Activated T-helper 1 cell treated with Interleukin-2 at 50 U/mL for 16 hours (primary cell): ENCODE data around the gene ZBTB39.
"Not testable (repeated sequence)": the region's sequence is repeated elsewhere in the genome, so short reads cannot be mapped to it uniquely, and the experiment has no call there.

Experiments
- DNase-seq: peaks from one replicate; pipeline ENCODE4 v3.0.0-alpha.2; 2020; ENCODE audit warnings: low read depth

Gene ZBTB39

DNA sequence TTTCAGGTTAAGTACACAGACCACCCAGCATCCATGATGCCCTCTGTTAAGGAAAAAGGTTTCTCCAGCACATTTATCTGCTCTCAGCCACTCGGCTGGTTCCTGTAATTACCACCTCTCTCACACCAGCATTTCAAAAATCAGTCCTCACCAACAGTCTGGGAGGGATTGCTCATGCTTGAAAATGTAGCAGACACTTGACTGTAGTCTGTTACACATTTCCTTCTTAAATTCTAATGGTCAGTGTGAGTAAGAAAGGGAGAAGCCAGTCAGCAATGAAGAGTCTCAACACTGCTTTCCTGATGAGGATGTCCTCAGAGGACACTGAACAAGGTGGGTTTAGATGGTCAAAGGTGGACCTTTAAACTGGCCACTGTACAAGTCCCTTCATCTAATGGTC is 6.0 kb downstream of the ZBTB39 start:
- DNase-seq: no peak

- no peak for DNase-seq
Observed at GRCh38 chr12:56999456-56999855, 6.9 kb downstream of the ZBTB39 start.

DNA sequence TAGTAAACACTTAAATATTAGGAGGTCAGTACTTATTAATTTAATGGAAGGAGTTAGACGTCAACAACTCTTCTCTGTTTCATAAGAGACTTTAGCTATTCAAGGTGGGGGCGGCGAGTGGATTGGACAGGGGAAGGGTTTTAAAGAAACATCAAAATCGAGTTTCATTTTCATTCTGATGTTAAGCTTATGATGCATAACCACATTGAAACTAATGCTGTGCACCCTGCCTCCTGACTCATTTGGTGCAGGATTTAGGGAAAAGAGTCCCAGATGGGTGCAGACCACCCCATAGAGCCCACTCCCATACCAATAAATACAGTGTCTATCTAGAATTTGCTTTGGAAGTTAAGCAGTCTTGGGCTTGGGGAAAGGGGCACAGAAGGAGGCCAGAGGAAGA is 7.4 kb downstream of the ZBTB39 start:
- no peak for DNase-seq

DNA sequence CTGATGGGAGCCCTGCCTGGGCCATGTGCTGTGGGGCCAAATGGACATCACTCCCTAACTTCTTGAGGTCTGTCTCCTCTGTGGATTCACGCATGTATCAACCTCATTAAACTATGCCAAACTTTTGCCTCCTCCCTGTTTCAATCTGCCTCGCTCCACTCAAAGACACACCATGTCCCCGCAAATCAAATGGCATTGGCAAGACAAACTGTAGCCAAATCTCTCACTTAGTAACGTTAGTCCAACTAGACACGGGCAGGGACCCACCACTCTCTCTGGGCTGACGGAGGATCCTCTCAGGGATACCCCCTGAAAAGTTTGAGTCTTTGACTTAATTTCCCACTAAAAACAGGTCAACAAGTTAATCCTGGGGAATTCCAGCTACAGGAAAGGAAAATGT is 8.0 kb downstream of the ZBTB39 start:
- no peak for DNase-seq

GRCh38 chr12:56996793-56997545 is 9.4 kb downstream of the ZBTB39 start:
- no peak for DNase-seq

DNA sequence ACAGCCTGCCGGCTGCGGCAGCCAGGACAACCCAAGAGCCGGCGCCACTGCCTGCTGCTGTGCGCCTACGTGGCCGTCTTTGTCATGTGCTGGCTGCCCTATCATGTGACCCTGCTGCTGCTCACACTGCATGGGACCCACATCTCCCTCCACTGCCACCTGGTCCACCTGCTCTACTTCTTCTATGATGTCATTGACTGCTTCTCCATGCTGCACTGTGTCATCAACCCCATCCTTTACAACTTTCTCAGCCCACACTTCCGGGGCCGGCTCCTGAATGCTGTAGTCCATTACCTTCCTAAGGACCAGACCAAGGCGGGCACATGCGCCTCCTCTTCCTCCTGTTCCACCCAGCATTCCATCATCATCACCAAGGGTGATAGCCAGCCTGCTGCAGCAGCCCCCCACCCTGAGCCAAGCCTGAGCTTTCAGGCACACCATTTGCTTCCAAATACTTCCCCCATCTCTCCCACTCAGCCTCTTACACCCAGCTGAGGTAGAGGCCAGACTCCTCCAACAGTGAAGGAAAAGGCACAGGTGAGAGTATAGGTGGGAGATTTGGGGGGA is 10.3 kb downstream of the ZBTB39 start:
- DNase-seq: no peak

- no peak for DNase-seq
Observed at GRCh38 chr12:56995201-56995929, 11.0 kb downstream of the ZBTB39 start.

GRCh38 chr12:56994231-56994746 is 12.1 kb downstream of the ZBTB39 start:
- no peak for DNase-seq

GRCh38 chr12:56993346-56993745 is 13.0 kb downstream of the ZBTB39 start:
- no peak for DNase-seq

DNA sequence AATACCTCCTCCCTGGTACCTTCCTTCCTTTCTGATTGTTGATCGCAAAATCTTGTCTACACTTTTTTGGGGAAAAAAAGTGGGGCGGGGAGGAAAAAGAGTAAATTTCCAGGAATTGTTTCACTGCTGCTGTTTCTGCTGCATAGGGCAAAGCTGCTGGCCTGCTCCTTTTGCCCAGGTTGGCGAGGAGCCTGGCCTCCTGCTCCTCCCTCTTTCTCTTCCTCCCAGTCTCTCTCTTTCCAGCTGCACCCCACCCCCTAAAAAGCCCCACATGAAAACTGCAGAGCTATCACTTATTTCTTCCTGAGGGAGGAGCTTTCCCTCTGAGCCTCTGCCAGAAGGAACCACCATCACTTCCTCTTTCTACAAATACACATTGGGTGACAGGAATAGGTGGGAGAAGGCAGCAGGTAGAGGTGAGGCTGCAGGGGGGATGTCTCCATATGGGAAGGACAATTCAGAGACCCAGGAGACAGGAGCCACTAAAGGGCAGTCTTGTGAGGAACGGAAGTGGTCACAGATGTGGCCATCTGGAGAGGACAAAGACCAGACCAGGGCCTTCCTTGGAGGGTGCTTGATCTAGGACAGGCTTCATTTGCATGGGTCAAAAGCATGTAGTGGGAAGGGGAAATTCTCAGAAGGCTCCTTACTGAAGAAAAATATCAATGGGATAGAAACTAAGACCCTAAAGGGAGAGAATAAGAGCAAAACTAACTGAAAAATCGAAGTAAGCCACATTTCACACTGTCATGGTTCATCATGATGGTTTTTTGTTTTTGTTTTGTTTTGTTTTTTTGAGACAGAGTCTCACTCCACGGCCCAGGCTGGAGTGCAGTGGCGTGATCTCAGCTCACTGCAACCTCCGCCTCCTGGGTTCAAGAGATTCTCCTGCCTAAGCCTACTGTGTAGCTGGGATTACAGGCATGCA is 14.8 kb downstream of the ZBTB39 start:
- no peak for DNase-seq

GRCh38 chr12:56990648-56991318 is 15.6 kb downstream of the ZBTB39 start:
- no peak for DNase-seq

DNA sequence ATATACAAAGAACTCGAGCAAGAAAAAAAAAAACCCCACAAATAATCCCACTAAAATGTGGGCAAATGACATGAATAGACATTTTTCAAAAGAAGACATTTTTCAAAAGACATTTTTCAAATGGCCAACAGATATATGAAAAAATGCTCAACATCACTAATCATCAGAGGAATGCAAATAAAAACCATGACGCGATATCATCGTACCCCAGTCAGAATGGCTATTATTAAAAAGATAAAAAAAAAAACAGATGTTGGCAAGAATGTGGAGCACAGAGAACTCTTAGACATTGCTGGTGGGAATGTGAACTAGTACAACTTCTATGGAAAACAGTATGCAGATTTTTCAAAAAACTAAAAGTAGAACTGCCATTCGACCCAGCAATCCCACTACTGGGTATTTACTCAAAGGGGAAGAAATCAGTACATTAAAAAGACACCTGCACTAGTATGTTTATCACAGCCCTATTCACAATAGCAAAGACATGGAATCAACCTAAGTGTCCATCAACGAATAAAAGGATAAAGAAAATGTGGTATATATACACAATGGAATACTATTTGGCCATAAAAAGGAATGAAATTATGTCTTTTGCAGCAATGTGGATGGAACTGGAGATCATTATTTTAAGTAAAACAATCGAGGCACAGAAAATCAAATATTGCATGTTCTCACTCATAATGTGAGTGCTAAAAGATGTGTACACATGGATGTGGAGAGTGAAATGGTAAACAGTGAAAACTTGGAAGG is 16.3 kb downstream of the ZBTB39 start:
- no peak for DNase-seq

- no peak for DNase-seq
Observed at GRCh38 chr12:56988207-56988739, 18.1 kb downstream of the ZBTB39 start.

- peak; percentile 54 for DNase-seq
Observed at GRCh38 chr12:56987551-56988053, 18.7 kb downstream of the ZBTB39 start.

DNA sequence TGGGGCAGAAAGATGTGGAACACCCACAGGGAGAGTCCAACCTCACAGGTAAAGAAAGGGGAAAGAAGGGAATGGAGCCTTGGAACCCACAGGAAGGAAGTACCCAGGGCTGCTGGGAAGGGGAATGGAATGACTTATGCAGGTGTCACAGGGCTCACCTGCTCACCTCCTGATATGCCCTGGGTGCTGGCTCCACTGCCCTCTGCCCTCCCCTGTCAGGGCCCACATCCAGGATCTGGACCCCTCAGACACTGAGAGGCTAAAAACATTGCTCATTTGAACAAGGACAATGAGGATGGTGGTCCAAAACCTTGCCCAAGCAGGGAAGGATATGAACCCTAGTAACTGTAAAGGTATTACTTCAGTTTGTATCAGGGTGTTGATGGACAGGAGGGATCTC is 19.3 kb downstream of the ZBTB39 start:
- DNase-seq: no peak

GRCh38 chr12:56985714-56986113 is 20.6 kb downstream of the ZBTB39 start:
- not testable (repeated sequence) for DNase-seq

- DNase-seq: no peak
Observed at GRCh38 chr12:56983386-56983785, 23.0 kb downstream of the ZBTB39 start.

DNA sequence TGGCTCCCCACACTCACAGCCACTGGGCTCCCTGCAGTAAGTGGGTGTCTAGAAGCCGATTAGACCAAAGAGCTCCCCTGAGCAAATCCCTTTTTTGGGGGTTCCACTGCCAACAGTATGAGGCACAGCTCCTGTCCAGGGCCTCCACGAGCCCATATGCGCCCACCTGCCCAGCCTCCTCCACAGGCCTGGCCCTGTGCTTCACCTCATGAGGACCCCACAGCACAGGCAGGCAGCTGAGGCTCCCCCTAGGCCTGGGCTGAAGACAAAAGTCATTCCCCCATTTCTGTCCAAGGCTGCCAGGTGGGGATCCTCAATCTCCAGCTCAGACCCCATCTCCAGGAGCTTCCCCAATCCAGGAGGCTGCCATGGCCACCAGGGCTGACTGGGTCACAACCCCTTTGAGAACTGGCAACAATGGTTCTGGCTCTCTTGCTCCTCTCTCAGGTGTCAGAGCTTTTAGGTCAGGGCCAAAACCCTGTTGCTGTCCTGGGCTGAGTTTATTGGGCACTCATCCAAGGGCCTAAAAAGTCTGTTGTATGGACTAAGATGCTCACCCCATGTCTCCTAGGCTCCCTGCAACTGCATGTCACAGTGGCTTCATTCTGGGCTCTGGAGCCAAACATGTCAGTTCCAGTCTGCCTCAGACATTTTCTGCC is 23.6 kb downstream of the ZBTB39 start:
- DNase-seq: not testable (repeated sequence)

GRCh38 chr12:56980941-56981530 is 25.3 kb downstream of the ZBTB39 start:
- DNase-seq: no peak
